HepG2 (cell line): ENCODE results near the gene MMGT1. TPM values are rescaled to one million over a fixed set of nuclear protein-coding genes. Genes with fewer than 3 reads are reported as not detected.

Experiments
- ATAC-seq: fragments of 200-7000 bp; cut with Tn5 transposase; 3 replicates; pipeline ENCODE4 v1.9.1; 2020; ENCODE audit warnings: mild to moderate bottlenecking, moderate library complexity
- BruUV-seq: library from RNA; stranded (reverse); fragments of 400-500 nt; replicated peaks from 2 replicates; lab custom pipeline; 2021; lab: Mats Ljungman, UMichigan
- CTCF ChIA-PET: fragments of 300-600 bp; formaldehyde crosslinking; extraction: SDS; loops from one replicate; lab custom pipeline; 2021; ENCODE audit warnings: low total read pairs, inconsistent platforms, low intra/inter-chr PET ratio; lab: Yijun Ruan, JAX
- POLR2A ChIA-PET: fragments of 350-600 bp; sonication (Branson Sonifier 250); formaldehyde crosslinking; loops from one replicate; lab custom pipeline; 2020; ENCODE audit warnings: antibody characterized with exemption, inconsistent platforms; lab: Yijun Ruan, JAX
- DNase-seq: peaks from one replicate; pipeline ENCODE4 v3.0.0-alpha.2; 2015; ENCODE audit warnings: low spot score
- FAIRE-seq: peaks from 3 replicates; lab custom pipeline; 2011; peaks lifted over from hg19 to GRCh38; lab: Jason Lieb, UNC
- H2AFZ ChIP-seq: one replicate; pipeline ENCODE4 v1.6.1; 2011; ENCODE audit warnings: low read length, inconsistent platforms
- H3K27ac ChIP-seq: fragments of 300-600 bp; 3 replicates; pipeline ENCODE4 v1.8.0; 2011; ENCODE audit warnings: mixed run types, mild to moderate bottlenecking, mixed read lengths, low read length, inconsistent platforms; ENCODE audit not compliant: insufficient read depth; ENCODE audit errors: extremely low read length
- H3K27me3 ChIP-seq, 2 experiments: fragments of 200-600 bp in 1 of 2; 2 replicates in 1 of 2; 3 replicates in 1 of 2; pipeline versions ENCODE4 v1.6.0 to v1.8.0; 2011; ENCODE audit warnings: low read length in 2 of 2, mild to moderate bottlenecking in 2 of 2, moderate library complexity in 2 of 2, inconsistent platforms in 1 of 2; ENCODE audit not compliant: insufficient read depth in 2 of 2, control insufficient read depth in 1 of 2
- H3K36me3 ChIP-seq, 2 experiments: fragments of 200-600 bp in 1 of 2; replicated peaks in 1 of 2; 2 replicates in 1 of 2; 3 replicates in 1 of 2; pipeline versions ENCODE4 v1.5.1 to v1.8.0; 2011; ENCODE audit warnings: low read length in 2 of 2, inconsistent platforms in 1 of 2; ENCODE audit not compliant: insufficient read depth in 2 of 2, control insufficient read depth in 1 of 2
- H3K4me1 ChIP-seq: 2 replicates; pipeline ENCODE4 v1.5.1; 2012; ENCODE audit warnings: low read length, inconsistent platforms; ENCODE audit not compliant: insufficient read depth
- H3K4me2 ChIP-seq: 2 replicates; pipeline ENCODE4 v1.6.0; 2011; ENCODE audit warnings: low read depth, low read length, inconsistent platforms
- H3K4me3 ChIP-seq, 3 experiments: fragments of 200-600 bp in 1 of 3; sonication (generic), shearing (Covaris generic) in 1 of 3; replicated peaks in 1 of 3; 2 replicates each; pipeline ENCODE4 v1.5.1; 2011 to 2016; ENCODE audit warnings: low read length in 3 of 3, inconsistent platforms in 2 of 3, low read depth in 2 of 3, mild to moderate bottlenecking in 2 of 3, control low read depth in 1 of 3, mixed read lengths in 1 of 3; ENCODE audit not compliant: insufficient read depth in 1 of 3
- H3K79me2 ChIP-seq: one replicate; pipeline ENCODE4 v1.6.1; 2011; ENCODE audit warnings: low read length, inconsistent platforms; ENCODE audit not compliant: insufficient read depth
- H3K9ac ChIP-seq: 2 replicates; pipeline ENCODE4 v1.6.0; 2011; ENCODE audit warnings: mild to moderate bottlenecking, low read depth, low read length, inconsistent platforms; ENCODE audit not compliant: insufficient read depth
- H3K9me3 ChIP-seq: 2 replicates; pipeline ENCODE4 v1.5.1; 2012; ENCODE audit warnings: mild to moderate bottlenecking, low read length
- H4K20me1 ChIP-seq: 2 replicates; pipeline ENCODE4 v1.6.0; 2011; ENCODE audit warnings: inconsistent platforms, mild to moderate bottlenecking, low read length, moderate library complexity; ENCODE audit not compliant: insufficient read depth
- AHDC1 ChIP-seq: sonication (generic); formaldehyde crosslinking; IDR thresholded peaks from 2 replicates; pipeline ENCODE4 v1.5.1; 2020; ENCODE audit warnings: mild to moderate bottlenecking, missing genetic modification reagents, borderline replicate concordance
- CHD2 ChIP-seq: IDR thresholded peaks from 2 replicates; pipeline ENCODE4 v1.6.1; 2011; ENCODE audit warnings: low read depth, low read length, improper control_type of control experiment
- FOXC1 ChIP-seq: sonication (generic); formaldehyde crosslinking; IDR thresholded peaks from 2 replicates; pipeline ENCODE4 v1.8.0; 2022; ENCODE audit warnings: mild to moderate bottlenecking, missing genetic modification reagents, borderline replicate concordance
- HNRNPL ChIP-seq: fragments of 200-400 bp; formaldehyde crosslinking; IDR thresholded peaks from 2 replicates; pipeline ENCODE4 v1.6.1; 2017; ENCODE audit warnings: mild to moderate bottlenecking, low read depth, low read length
- LCORL ChIP-seq, 2 experiments: fragments of 450-650 bp in 1 of 2; sonication (generic) in 1 of 2; formaldehyde crosslinking in 1 of 2; IDR thresholded peaks; 2 replicates each; pipeline versions ENCODE4 v1.5.0 to v1.6.1; 2017 to 2020; ENCODE audit warnings: antibody characterized with exemption in 1 of 2, missing genetic modification reagents in 1 of 2
- PATZ1 ChIP-seq: sonication (generic); formaldehyde crosslinking; IDR thresholded peaks from 2 replicates; pipeline ENCODE4 v1.4.0; 2020; ENCODE audit warnings: missing genetic modification reagents
- ZFP1 ChIP-seq: IDR thresholded peaks from 2 replicates; pipeline ENCODE4 v1.6.1; 2016
- ZNF282 ChIP-seq: fragments of 450-650 bp; IDR thresholded peaks from 2 replicates; pipeline ENCODE4 v1.6.1; 2018; ENCODE audit not compliant: partially characterized antibody
- ZNF382 ChIP-seq: sonication (generic); formaldehyde crosslinking; IDR thresholded peaks from 2 replicates; pipeline ENCODE4 v1.5.0; 2020; ENCODE audit warnings: missing genetic modification reagents, mild to moderate bottlenecking, borderline replicate concordance
- ZNF816 ChIP-seq: sonication (generic); formaldehyde crosslinking; IDR thresholded peaks from 2 replicates; pipeline ENCODE4 v1.8.0; 2022; ENCODE audit warnings: missing genetic modification reagents, mild to moderate bottlenecking, borderline replicate concordance
- WGBS: methylation state at CpG from one replicate; pipeline ENCODE4 v1.1.6; 2017; ENCODE audit warnings: low lambda C conversion rate; 5-methylcytosine and 5-hydroxymethylcytosine counted together
- in situ Hi-C: cut with HindIII; loops from 2 replicates; pipeline ENCODE4 v1.10.0; 2017; ENCODE audit warnings: low pct_unique_long_range_greater_than_20kb; ENCODE audit not compliant: extremely low pct_ligation_motif_present
- intact Hi-C: fragments of 100-400 bp; cut with micrococcal nuclease; formaldehyde crosslinking; loops from one replicate; pipeline ENCODE4 v1.10.0; 2022; ENCODE audit not compliant: unreplicated experiment
- polyA plus RNA-seq, 8 experiments: library from polyadenylated mRNA; depleted of rRNA in 3 of 8; stranded (reverse) in 7 of 8; unstranded in 1 of 8; fragments of >200 nt; fragmentation: Illumina TruSeq in 4 of 8; extraction: Trizol in 4 of 8; gene quantifications; 2 replicates each; pipeline versions ENCODE4 v1.2.1 to v1.2.3, GENCODE V29; 2011 to 2016; ENCODE audit warnings: low read depth in 4 of 8, missing spikeins in 1 of 8, mixed read lengths in 1 of 8; ENCODE audit not compliant: insufficient read depth in 1 of 8
- total RNA-seq, 5 experiments: library from RNA; depleted of rRNA; stranded (reverse); fragments of >200 nt; fragmentation: Illumina TruSeq; extraction: Trizol; gene quantifications; 2 replicates each; pipeline ENCODE4 v1.2.3, GENCODE V29; 2016; ENCODE audit warnings: low read depth in 1 of 5
- TF ChIP-seq, protein P1 (sequence below): sonication (generic); formaldehyde crosslinking; IDR thresholded peaks from 2 replicates; pipeline ENCODE4 v1.5.1; 2020; ENCODE audit warnings: missing genetic modification reagents, mild to moderate bottlenecking, borderline replicate concordance

Gene MMGT1
- total and polyA plus RNA-seq, 2 of the 13 experiments (the other 11 are each of a cell fraction or from before 2014, with no cell fraction given): 7.5 to 8.8 TPM

DNA sequence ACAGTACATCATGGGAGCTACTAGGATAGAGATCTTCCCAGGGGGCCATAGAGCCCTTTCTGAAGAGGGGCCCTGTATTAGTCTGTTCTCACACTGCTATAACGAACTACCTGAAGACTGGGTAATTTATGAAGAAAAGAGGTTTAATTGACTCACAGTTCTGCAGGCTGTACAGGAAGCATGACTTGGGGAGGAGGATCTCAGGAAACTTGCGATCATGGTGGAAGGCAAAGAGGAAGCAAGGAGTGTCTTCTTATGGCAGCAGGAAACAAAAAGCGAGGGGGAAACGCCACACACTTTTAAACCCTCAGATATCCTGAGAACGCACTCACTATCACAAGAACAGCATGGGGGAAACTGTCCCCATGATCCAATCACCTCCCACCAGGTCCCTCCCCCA, 7.2 kb upstream of the MMGT1 start (continued):
- no peak for TF ChIP-seq AHDC1 (CRISPR knock-in tag)
- TF ChIP-seq ZNF382 (CRISPR knock-in tag): no peak
- TF ChIP-seq ZNF282: no peak

GRCh38 chrX:135977611-135978010, 3.8 kb upstream of the MMGT1 start:
- in situ Hi-C loops: no loop called here
- POLR2A ChIA-PET: no interaction called here
- no peak for DNase-seq
- no peak overlapping the region for H3K27ac ChIP-seq
- CTCF ChIA-PET: no interaction called here
- no peaks in the 10 kb centered on the region for H3K9me3 ChIP-seq
- BruUV-seq: no TSS peak
- ATAC-seq: no peak
- no peaks in the 10 kb centered on the region for H4K20me1 ChIP-seq
- H3K36me3 ChIP-seq: no peaks in the 10 kb centered on the region
- WGBS: 45% methylated on average over 4 of the region's 4 CpGs
- H3K9ac ChIP-seq: no peak overlapping the region
- intact Hi-C loops: no loop called here
- no peak overlapping the region for H2AFZ ChIP-seq
- 0 out of 2 replicates have a peak, but pooled peaks cover 3% of the 10 kb centered on the region for H3K4me1 ChIP-seq
- peaks cover 7% of the 10 kb centered on the region for H3K79me2 ChIP-seq
- no peak overlapping the region for H3K4me2 ChIP-seq
- no peak overlapping the region for H3K4me3 ChIP-seq
- no peak for FAIRE-seq
- H3K27me3 ChIP-seq: no peaks in the 10 kb centered on the region; a peak in 1 of 5 replicates
- TF ChIP-seq LCORL (IDR thresholded peaks at IDR 0.05): no peak
- no peak for TF ChIP-seq LCORL (CRISPR knock-in tag; IDR thresholded peaks at IDR 0.05)
- TF ChIP-seq HNRNPL: no peak
- no peak for TF ChIP-seq ZNF816 (CRISPR knock-in tag)
- no peak for TF ChIP-seq ZFP1 (CRISPR knock-in tag)
- no peak for TF ChIP-seq CHD2
- TF ChIP-seq, protein P1, sequence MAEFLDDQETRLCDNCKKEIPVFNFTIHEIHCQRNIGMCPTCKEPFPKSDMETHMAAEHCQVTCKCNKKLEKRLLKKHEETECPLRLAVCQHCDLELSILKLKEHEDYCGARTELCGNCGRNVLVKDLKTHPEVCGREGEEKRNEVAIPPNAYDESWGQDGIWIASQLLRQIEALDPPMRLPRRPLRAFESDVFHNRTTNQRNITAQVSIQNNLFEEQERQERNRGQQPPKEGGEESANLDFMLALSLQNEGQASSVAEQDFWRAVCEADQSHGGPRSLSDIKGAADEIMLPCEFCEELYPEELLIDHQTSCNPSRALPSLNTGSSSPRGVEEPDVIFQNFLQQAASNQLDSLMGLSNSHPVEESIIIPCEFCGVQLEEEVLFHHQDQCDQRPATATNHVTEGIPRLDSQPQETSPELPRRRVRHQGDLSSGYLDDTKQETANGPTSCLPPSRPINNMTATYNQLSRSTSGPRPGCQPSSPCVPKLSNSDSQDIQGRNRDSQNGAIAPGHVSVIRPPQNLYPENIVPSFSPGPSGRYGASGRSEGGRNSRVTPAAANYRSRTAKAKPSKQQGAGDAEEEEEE (CRISPR knock-in tag): no peak
- no peak for TF ChIP-seq PATZ1
- TF ChIP-seq FOXC1 (CRISPR knock-in tag): no peak
